ENCODE measurements around the gene CHKA.

Gene CHKA

DNA sequence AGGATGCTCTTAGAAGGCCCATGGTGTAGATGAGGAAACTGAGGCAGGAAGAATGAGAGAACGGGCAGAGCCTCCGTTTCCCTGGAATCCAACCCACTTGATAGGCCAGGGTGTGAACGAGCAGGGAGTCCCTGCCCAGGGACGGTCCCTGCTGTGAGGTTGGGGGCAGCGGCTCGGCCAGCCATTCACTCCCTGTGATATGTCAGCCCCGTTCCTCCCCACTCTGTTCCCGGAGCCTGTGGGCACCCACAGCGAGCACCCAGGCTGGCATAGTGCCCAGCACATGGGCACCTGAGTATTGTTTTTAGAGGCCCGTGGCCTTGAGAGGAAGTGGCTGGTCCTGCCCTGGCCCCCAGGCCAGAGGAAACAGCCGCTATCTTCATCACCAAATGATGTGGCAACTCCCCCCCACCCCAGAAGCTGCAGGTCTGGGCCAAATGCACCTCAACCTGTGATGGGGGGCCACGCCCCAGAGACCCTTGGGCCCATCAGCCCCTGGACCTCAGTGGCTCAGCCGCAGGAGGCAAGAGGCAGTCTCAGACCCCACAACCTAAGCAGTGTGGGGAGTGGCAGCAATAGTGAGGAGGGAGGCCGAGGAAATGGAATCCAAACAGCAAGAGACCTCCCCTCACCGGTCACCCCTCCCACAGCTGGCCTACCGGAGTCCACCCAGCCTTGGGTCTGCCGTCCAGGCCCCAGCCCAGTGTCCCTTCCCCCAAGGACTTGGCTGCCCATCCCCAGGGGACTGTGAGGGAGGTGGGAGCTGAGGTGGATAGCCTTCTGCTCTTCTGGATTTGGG lies 108.9 kb downstream of the CHKA start:
- TF ChIP-seq CTCF (IDR thresholded peaks at IDR 0.05; ENCODE audit: low read depth, low read length) = no peak
- H3K4me3 ChIP-seq (replicated peaks in 1 of 2; ENCODE audit: low read depth in 2 of 2, low read length in 2 of 2) = no peak overlapping the region
- no peak for DNase-seq (ENCODE audit: low read depth in 2 of 2)

GRCh38 chr11:68011051-68011943 lies 109.9 kb downstream of the CHKA start:
- TF ChIP-seq CTCF (IDR thresholded peaks at IDR 0.05; ENCODE audit: low read depth, low read length) = no peak
- no peak for DNase-seq (ENCODE audit: low read depth in 2 of 2)
- H3K4me3 ChIP-seq (replicated peaks in 1 of 2; ENCODE audit: low read depth in 2 of 2, low read length in 2 of 2) = peak overlapping the region; percentile 52 to 58

DNA sequence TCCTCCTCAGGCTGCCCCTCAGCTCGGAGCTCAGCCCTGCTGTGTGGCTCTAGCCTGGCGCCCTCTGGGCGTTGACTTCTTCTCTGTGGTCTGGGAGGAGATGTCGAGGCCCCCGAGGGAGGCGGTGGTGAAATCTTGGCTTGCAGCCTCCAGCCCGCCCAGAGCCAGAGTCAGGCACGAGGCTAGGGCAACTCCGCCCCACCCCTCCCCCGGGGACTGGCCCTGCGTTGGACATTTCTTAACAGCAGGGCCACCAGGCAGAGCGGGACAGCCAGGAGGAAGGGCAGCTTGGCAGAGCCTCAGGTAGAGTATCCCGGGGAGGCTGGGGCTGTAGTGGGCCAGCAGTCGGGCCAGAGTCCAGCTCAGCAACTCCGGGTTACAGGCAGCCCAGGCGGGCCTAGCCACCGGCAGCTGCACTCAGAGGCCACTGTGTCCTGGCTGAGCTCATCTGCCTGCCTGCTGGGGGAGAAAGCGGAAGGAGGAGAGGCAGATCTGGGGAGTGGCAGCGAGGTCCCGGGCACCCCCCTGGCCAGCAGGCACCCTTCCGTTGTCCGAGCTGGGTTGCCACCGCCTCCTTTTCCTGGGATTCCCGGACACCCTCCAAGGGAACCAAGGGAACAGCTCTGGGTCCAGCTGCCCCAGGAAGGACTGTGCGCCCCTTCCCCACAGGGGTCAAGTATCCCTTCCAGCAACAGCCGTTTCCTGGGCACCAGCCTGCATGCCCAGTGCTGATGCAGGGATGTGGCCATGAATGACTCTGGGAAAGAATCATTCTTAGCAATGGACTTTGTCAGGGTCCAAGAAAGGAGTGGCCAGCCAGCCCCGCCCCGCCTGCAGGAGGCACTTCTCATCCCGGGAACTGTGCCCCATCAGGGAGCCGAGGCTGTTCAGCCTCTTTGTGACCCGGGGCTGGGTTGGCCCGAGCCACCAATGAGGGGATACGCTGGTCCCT lies 110.8 kb downstream of the CHKA start, which contains the start of gene ALDH3B1:
Gene ALDH3B1, plus strand, starts transcription at position 238 of the 952 bp plus-strand sequence. CDS start 4,971 bp downstream, outside the sequence.
- no peak for TF ChIP-seq CTCF (IDR thresholded peaks at IDR 0.05; ENCODE audit: low read depth, low read length)
- DNase-seq (ENCODE audit: low read depth in 2 of 2) = peak; percentile 93 to 95
- H3K4me3 ChIP-seq (replicated peaks in 1 of 2; ENCODE audit: low read depth in 2 of 2, low read length in 2 of 2) = peak within 1 kb of the TSS; percentile 52 to 58

- peak; percentile 34 for TF ChIP-seq CTCF (IDR thresholded peaks at IDR 0.05; ENCODE audit: low read depth, low read length)
- peak; percentile 58 to 70 for DNase-seq (ENCODE audit: low read depth in 2 of 2)
- H3K4me3 ChIP-seq (replicated peaks in 1 of 2; ENCODE audit: low read depth in 2 of 2, low read length in 2 of 2) = peak overlapping the region in 1 of 2 donors; percentile 58
Observed at GRCh38 chr11:68009391-68010089, 111.6 kb downstream of the CHKA start.

- DNase-seq (ENCODE audit: low read depth in 2 of 2) = no peak
- H3K4me3 ChIP-seq (replicated peaks in 1 of 2; ENCODE audit: low read depth in 2 of 2, low read length in 2 of 2) = no peak overlapping the region
- no peak for TF ChIP-seq CTCF (IDR thresholded peaks at IDR 0.05; ENCODE audit: low read depth, low read length)
Observed at GRCh38 chr11:68008381-68009337, 112.5 kb downstream of the CHKA start.
